ENCODE results near the gene SND1.

The SND1 gene

GRCh38 chr7:127870231-127870907 is 218.4 kb downstream of the SND1 start:
- no peak for TF ChIP-seq YY1 (IDR thresholded peaks at IDR 0.05; ENCODE audit: low read depth)
- TF ChIP-seq TEAD4 (IDR thresholded peaks at IDR 0.05): no peak
- TF ChIP-seq TAF1 (IDR thresholded peaks at IDR 0.05; ENCODE audit: low read depth): no peak
- TF ChIP-seq USF1 (IDR thresholded peaks at IDR 0.05): no peak
- TF ChIP-seq REST (IDR thresholded peaks at IDR 0.05; ENCODE audit: low read depth): no peak
- no peak for TF ChIP-seq TCF12 (IDR thresholded peaks at IDR 0.05; ENCODE audit: low read depth)

- TF ChIP-seq EP300 (IDR thresholded peaks at IDR 0.05; ENCODE audit: borderline replicate concordance) (no peak), YY1 (IDR thresholded peaks at IDR 0.05; ENCODE audit: low read depth) (no peak), MAX (IDR thresholded peaks at IDR 0.05) (no peak), NFIC (IDR thresholded peaks at IDR 0.05) (no peak), CEBPB (IDR thresholded peaks at IDR 0.05) (no peak), TAF1 (IDR thresholded peaks at IDR 0.05; ENCODE audit: low read depth) (no peak), REST (IDR thresholded peaks at IDR 0.05; ENCODE audit: low read depth) (no peak), USF1 (IDR thresholded peaks at IDR 0.05) (no peak), TEAD4 (IDR thresholded peaks at IDR 0.05) (no peak), CREB1 (IDR thresholded peaks at IDR 0.05; ENCODE audit: low read depth) (no peak)
Observed at GRCh38 chr7:127871226-127871625, 219.2 kb downstream of the SND1 start.

- no peak for TF ChIP-seq CREB1 (IDR thresholded peaks at IDR 0.05; ENCODE audit: low read depth)
- TF ChIP-seq TAF1 (IDR thresholded peaks at IDR 0.05; ENCODE audit: low read depth): no peak
- TF ChIP-seq ZBTB7A (IDR thresholded peaks at IDR 0.05; ENCODE audit: low read depth): no peak
- TF ChIP-seq MAX (IDR thresholded peaks at IDR 0.05): no peak
- no peak for TF ChIP-seq FOXM1 (IDR thresholded peaks at IDR 0.05; ENCODE audit: borderline replicate concordance, low read depth)
- no peak for TF ChIP-seq NFIC (IDR thresholded peaks at IDR 0.05)
- TF ChIP-seq CEBPB (IDR thresholded peaks at IDR 0.05): no peak
- TF ChIP-seq USF1 (IDR thresholded peaks at IDR 0.05): no peak
- TF ChIP-seq YY1 (IDR thresholded peaks at IDR 0.05; ENCODE audit: low read depth): no peak
- no peak for TF ChIP-seq REST (IDR thresholded peaks at IDR 0.05; ENCODE audit: low read depth)
- no peak for TF ChIP-seq EGR1 (IDR thresholded peaks at IDR 0.05)
- TF ChIP-seq EP300 (IDR thresholded peaks at IDR 0.05; ENCODE audit: borderline replicate concordance): no peak
- no peak for TF ChIP-seq TEAD4 (IDR thresholded peaks at IDR 0.05)
- TF ChIP-seq TCF12 (IDR thresholded peaks at IDR 0.05; ENCODE audit: low read depth): no peak
- no peak for TF ChIP-seq RAD21 (IDR thresholded peaks at IDR 0.05; ENCODE audit: low read depth)
Observed at GRCh38 chr7:127872122-127872521, 220.1 kb downstream of the SND1 start.

GRCh38 chr7:127873151-127873550 is 221.2 kb downstream of the SND1 start:
- TF ChIP-seq EP300 (IDR thresholded peaks at IDR 0.05; ENCODE audit: borderline replicate concordance): no peak
- no peak for TF ChIP-seq MAX (IDR thresholded peaks at IDR 0.05)
- no peak for TF ChIP-seq TEAD4 (IDR thresholded peaks at IDR 0.05)
- no peak for TF ChIP-seq RAD21 (IDR thresholded peaks at IDR 0.05; ENCODE audit: low read depth)
- TF ChIP-seq USF1 (IDR thresholded peaks at IDR 0.05): no peak
- TF ChIP-seq EGR1 (IDR thresholded peaks at IDR 0.05): no peak
- TF ChIP-seq NFIC (IDR thresholded peaks at IDR 0.05): no peak
- no peak for TF ChIP-seq CREB1 (IDR thresholded peaks at IDR 0.05; ENCODE audit: low read depth)
- TF ChIP-seq CEBPB (IDR thresholded peaks at IDR 0.05): no peak
- no peak for TF ChIP-seq ZBTB7A (IDR thresholded peaks at IDR 0.05; ENCODE audit: low read depth)
- no peak for TF ChIP-seq YY1 (IDR thresholded peaks at IDR 0.05; ENCODE audit: low read depth)
- TF ChIP-seq REST (IDR thresholded peaks at IDR 0.05; ENCODE audit: low read depth): no peak
- no peak for TF ChIP-seq FOXM1 (IDR thresholded peaks at IDR 0.05; ENCODE audit: borderline replicate concordance, low read depth)
- no peak for TF ChIP-seq TCF12 (IDR thresholded peaks at IDR 0.05; ENCODE audit: low read depth)
- no peak for TF ChIP-seq TAF1 (IDR thresholded peaks at IDR 0.05; ENCODE audit: low read depth)

Data from Ishikawa (cell line).